Endothelial cell of hepatic sinusoid (primary cell): ENCODE measurements around the gene NOC3L.
"Not testable (repeated sequence)": the region's sequence is repeated elsewhere in the genome, so short reads cannot be mapped to it uniquely, and the experiment has no call there.

ENCODE experiments used
- in situ Hi-C: cut with HindIII; loops from 2 replicates; pipeline ENCODE4 v1.10.0; 2017; ENCODE audit warnings: low sequenced_read_pairs

Gene NOC3L

GRCh38 chr10:94362360-94363250, at the start of gene NOC3L:
NOC3L (minus strand) TSS chr10:94362939; CDS start chr10:94362838, 101 bp downstream.
- in situ Hi-C loops = no loop called here

GRCh38 chr10:94412449-94412848, 49.7 kb upstream of the NOC3L start:
- in situ Hi-C loops = loop anchor here (5.0 kb wide), 1 partner anchor 55 kb away; no protein-coding TSS in a partner anchor

GRCh38 chr10:94411304-94411703, 48.6 kb upstream of the NOC3L start:
- in situ Hi-C loops = loop anchor here (5.0 kb wide), 1 partner anchor 56 kb away; no protein-coding TSS in a partner anchor

- in situ Hi-C loops = no loop called here
Observed at GRCh38 chr10:94409021-94409657, 46.4 kb upstream of the NOC3L start.

GRCh38 chr10:94407668-94408067, 44.9 kb upstream of the NOC3L start:
- in situ Hi-C loops = no loop called here

GRCh38 chr10:94405406-94405805, 42.7 kb upstream of the NOC3L start:
- in situ Hi-C loops = no loop called here

- in situ Hi-C loops = no loop called here
Observed at GRCh38 chr10:94403380-94404213, 40.9 kb upstream of the NOC3L start.

GRCh38 chr10:94402843-94403379, 40.2 kb upstream of the NOC3L start:
- in situ Hi-C loops = no loop called here

- in situ Hi-C loops = no loop called here
Observed at GRCh38 chr10:94402204-94402842, 39.6 kb upstream of the NOC3L start, which contains the start of gene TBC1D12. TBC1D12 (plus strand) TSS chr10:94402541; CDS start chr10:94402614, 73 bp downstream.

- in situ Hi-C loops = no loop called here
Observed at GRCh38 chr10:94398762-94399161, 36.0 kb upstream of the NOC3L start.

GRCh38 chr10:94397549-94398370, 35.0 kb upstream of the NOC3L start:
- in situ Hi-C loops = no loop called here

GRCh38 chr10:94392117-94392516, 29.4 kb upstream of the NOC3L start:
- in situ Hi-C loops = not testable (repeated sequence)

- in situ Hi-C loops = not testable (repeated sequence)
Observed at GRCh38 chr10:94385733-94386132, 23.0 kb upstream of the NOC3L start.

GRCh38 chr10:94383530-94383929, 20.8 kb upstream of the NOC3L start:
- in situ Hi-C loops = no loop called here

- in situ Hi-C loops = no loop called here
Observed at GRCh38 chr10:94376865-94377264, 14.1 kb upstream of the NOC3L start.

- in situ Hi-C loops = no loop called here
Observed at GRCh38 chr10:94375374-94375773, 12.6 kb upstream of the NOC3L start.

GRCh38 chr10:94370501-94370900, 7.8 kb upstream of the NOC3L start:
- in situ Hi-C loops = no loop called here

GRCh38 chr10:94366382-94366781, 3.6 kb upstream of the NOC3L start:
- in situ Hi-C loops = no loop called here

GRCh38 chr10:94364482-94364881, 1.7 kb upstream of the NOC3L start:
- in situ Hi-C loops = no loop called here

GRCh38 chr10:94363251-94363565, 469 bp upstream of the NOC3L start:
- in situ Hi-C loops = no loop called here
